GM23338 (cell line): ENCODE results near the gene DLG2. TPM values are rescaled to one million over a fixed set of nuclear protein-coding genes. Genes with fewer than 3 reads are reported as not detected.
A peak's percentile ranks its signal among the peaks of the same experiment; 100 is the strongest.
"Not testable (repeated sequence)": the region's sequence is repeated elsewhere in the genome, so short reads cannot be mapped to it uniquely, and the experiment has no call there.

Source experiments
- ATAC-seq: fragments of 200-7000 bp; cut with Tn5 transposase; 3 replicates; pipeline ENCODE4 v1.9.1; 2020
- DNase-seq: peaks from one replicate; pipeline ENCODE4 v3.0.0-alpha.2; 2015; ENCODE audit warnings: low spot score
- H2AFZ ChIP-seq: fragments of 200-600 bp; sonication (generic); 2 replicates; pipeline ENCODE4 v1.8.0; 2016; ENCODE audit warnings: antibody characterized with exemption, mild to moderate bottlenecking, moderate library complexity
- H3F3A ChIP-seq: fragments of 200-600 bp; sonication (generic); replicated peaks from 2 replicates; pipeline ENCODE4 v1.8.0; 2017; ENCODE audit warnings: antibody characterized with exemption, mixed run types, low read depth
- H3K27ac ChIP-seq: fragments of 200-600 bp; sonication (generic); 2 replicates; pipeline ENCODE4 v1.6.1; 2016; ENCODE audit warnings: low read depth
- H3K27me3 ChIP-seq: fragments of 200-600 bp; sonication (generic); 2 replicates; pipeline ENCODE4 v1.8.0; 2016; ENCODE audit warnings: mild to moderate bottlenecking, mixed run types, moderate library complexity; ENCODE audit not compliant: insufficient read depth
- H3K36me3 ChIP-seq: fragments of 200-600 bp; sonication (generic); 2 replicates; pipeline ENCODE4 v1.8.0; 2016; ENCODE audit warnings: mild to moderate bottlenecking; ENCODE audit not compliant: insufficient read depth
- H3K4me1 ChIP-seq: fragments of 200-600 bp; sonication (generic); 2 replicates; pipeline ENCODE4 v1.8.0; 2016; ENCODE audit warnings: mild to moderate bottlenecking, moderate library complexity; ENCODE audit not compliant: insufficient read depth
- H3K4me2 ChIP-seq: fragments of 200-600 bp; sonication (generic); 2 replicates; pipeline ENCODE4 v1.7.1; 2017; ENCODE audit warnings: mixed run types
- H3K4me3 ChIP-seq: fragments of 200-600 bp; sonication (generic); 2 replicates; pipeline ENCODE4 v1.6.1; 2016; ENCODE audit warnings: mixed run types
- H3K79me2 ChIP-seq: fragments of 200-600 bp; sonication (generic); replicated peaks from 2 replicates; pipeline ENCODE4 v1.8.0; 2017; ENCODE audit warnings: mild to moderate bottlenecking; ENCODE audit not compliant: insufficient read depth
- H3K9me2 ChIP-seq: fragments of 200-600 bp; sonication (generic); 2 replicates; pipeline ENCODE4 v1.8.0; 2017; ENCODE audit not compliant: insufficient read depth
- H4K20me1 ChIP-seq: fragments of 200-600 bp; sonication (generic); replicated peaks from 2 replicates; pipeline ENCODE4 v1.8.0; 2017; ENCODE audit warnings: mild to moderate bottlenecking; ENCODE audit not compliant: insufficient read depth
- H3K27ac Mint-ChIP-seq: 2 replicates; pipeline ENCODE4 v1.8.0; 2020; ENCODE audit warnings: inconsistent platforms, mild to moderate bottlenecking, moderate library complexity, mixed read lengths
- H3K27me3 Mint-ChIP-seq: 3 replicates; pipeline ENCODE4 v1.8.0; 2022; ENCODE audit warnings: low read depth, mild to moderate bottlenecking, moderate library complexity, mixed read lengths, inconsistent platforms; ENCODE audit not compliant: insufficient read depth, poor library complexity
- H3K36me3 Mint-ChIP-seq: 3 replicates; pipeline ENCODE4 v1.8.0; 2021; ENCODE audit warnings: low read depth, mild to moderate bottlenecking, inconsistent platforms, moderate library complexity, mixed read lengths
- H3K4me1 Mint-ChIP-seq: 3 replicates; pipeline ENCODE4 v1.8.0; 2020; ENCODE audit warnings: mild to moderate bottlenecking, inconsistent platforms, mixed read lengths
- H3K4me3 Mint-ChIP-seq: 3 replicates; pipeline ENCODE4 v1.8.0; 2021; ENCODE audit warnings: moderate library complexity, mild to moderate bottlenecking, inconsistent platforms, mixed read lengths
- H3K9me3 Mint-ChIP-seq: 3 replicates; pipeline ENCODE4 v1.8.0; 2020; ENCODE audit warnings: moderate library complexity, mild to moderate bottlenecking, inconsistent platforms, mixed read lengths
- CTCF ChIP-seq, 2 experiments: fragments of 200-600 bp in 1 of 2; sonication (generic) in 1 of 2; conservative IDR thresholded peaks; 2 replicates each; pipeline versions ENCODE4 v1.5.1 to v1.6.1; 2016 to 2017; ENCODE audit warnings: antibody characterized with exemption in 2 of 2, low read depth in 2 of 2, mild to moderate bottlenecking in 2 of 2, moderate library complexity in 1 of 2
- ETS1 ChIP-seq: IDR thresholded peaks from 2 replicates; pipeline ENCODE4 v1.6.1; 2016; ENCODE audit warnings: antibody characterized with exemption
- EZH2phosphoT487 ChIP-seq: fragments of 200-600 bp; sonication (generic); IDR thresholded peaks from one replicate; pipeline ENCODE4 v1.8.1; 2018; ENCODE audit warnings: antibody characterized with exemption; ENCODE audit not compliant: unreplicated experiment
- JUNB ChIP-seq: IDR thresholded peaks from one replicate; pipeline ENCODE4 v1.6.1; 2016; ENCODE audit warnings: antibody characterized with exemption; ENCODE audit not compliant: unreplicated experiment
- POLR2AphosphoS5 ChIP-seq: IDR thresholded peaks from 2 replicates; pipeline ENCODE4 v1.6.1; 2016; ENCODE audit warnings: antibody characterized with exemption, low read depth
- REST ChIP-seq: IDR thresholded peaks from one replicate; pipeline ENCODE4 v1.6.1; 2018; ENCODE audit warnings: antibody characterized with exemption; ENCODE audit not compliant: unreplicated experiment
- STAT1 ChIP-seq: IDR thresholded peaks from one replicate; pipeline ENCODE4 v1.6.1; 2016; ENCODE audit warnings: antibody characterized with exemption; ENCODE audit not compliant: unreplicated experiment
- ZNF114 ChIP-seq: fragments of 250-450 bp; sonication (Bioruptor Pico); IDR thresholded peaks from 2 replicates; pipeline ENCODE4 v1.5.0; 2020; ENCODE audit warnings: mild to moderate bottlenecking, moderate library complexity
- ZNF331 ChIP-seq: fragments of 250-450 bp; sonication (Bioruptor Pico); IDR thresholded peaks from 2 replicates; pipeline ENCODE4 v1.5.0; 2020; ENCODE audit warnings: low read depth, mild to moderate bottlenecking, moderate library complexity
- ZNF462 ChIP-seq: fragments of 250-450 bp; sonication (Bioruptor Pico); IDR thresholded peaks from 2 replicates; pipeline ENCODE4 v1.5.0; 2020; ENCODE audit warnings: mild to moderate bottlenecking, moderate library complexity
- polyA plus RNA-seq: library from polyadenylated mRNA; unstranded; fragments of >200 nt; fragmentation: Nextera tagmentation; extraction: Ambion mirVana; gene quantifications from 2 replicates; pipeline ENCODE4 v1.2.1, GENCODE V29; 2016
- total RNA-seq: library from RNA; depleted of rRNA; stranded (reverse); fragments of >200 nt; shearing (Covaris generic); gene quantifications from 2 replicates; pipeline ENCODE4 v1.2.3, GENCODE V29; 2014

DLG2 gene
- total and polyA plus RNA-seq, 2 experiments from 2014 or later, result 19.8 to 21.5 TPM

GRCh38 chr11:85110246-85110645 is 516.9 kb downstream of the DLG2 start:
- H3K36me3 Mint-ChIP-seq, DNase-seq, H3K4me2 ChIP-seq, ATAC-seq, H3K4me3 ChIP-seq, H2AFZ ChIP-seq, H3K27me3 Mint-ChIP-seq, H3K9me3 Mint-ChIP-seq, H3K79me2 ChIP-seq, H3K4me1 ChIP-seq, H3K9me2 ChIP-seq, H3K36me3 ChIP-seq, H4K20me1 ChIP-seq, H3K4me3 Mint-ChIP-seq, H3K4me1 Mint-ChIP-seq, H3K27ac ChIP-seq, H3K27me3 ChIP-seq, H3F3A ChIP-seq: not testable (repeated sequence)
- 0 out of 2 replicates have a peak overlapping the region, but pooled peaks have one; percentile 18 for H3K27ac Mint-ChIP-seq

- no peaks in the 10 kb centered on the region for H3K36me3 Mint-ChIP-seq
- no peak overlapping the region for H3K4me3 ChIP-seq
- peaks cover 2% of the 10 kb centered on the region; the same call in 1 of the 2 replicates for H3K9me2 ChIP-seq
- no peak overlapping the region for H3K4me2 ChIP-seq
- DNase-seq, result no peak
- H3F3A ChIP-seq, result no peaks in the 10 kb centered on the region
- H3K79me2 ChIP-seq, result no peaks in the 10 kb centered on the region
- H2AFZ ChIP-seq, result no peak overlapping the region
- H3K27me3 ChIP-seq, result no peaks in the 10 kb centered on the region
- H3K27ac Mint-ChIP-seq, result peak overlapping the region; percentile 85; the same call in 1 of the 2 replicates
- no peaks in the 10 kb centered on the region for H3K4me1 ChIP-seq
- H3K27ac ChIP-seq, result no peak overlapping the region
- H4K20me1 ChIP-seq, result no peaks in the 10 kb centered on the region
- ATAC-seq, result no peak
- no peak overlapping the region for H3K4me3 Mint-ChIP-seq
- H3K9me3 Mint-ChIP-seq, result no peaks in the 10 kb centered on the region
- H3K27me3 Mint-ChIP-seq, result no peaks in the 10 kb centered on the region
- H3K4me1 Mint-ChIP-seq, result peaks cover 4% of the 10 kb centered on the region; the same call in 1 of the 3 replicates
- H3K36me3 ChIP-seq, result no peaks in the 10 kb centered on the region
- TF ChIP-seq STAT1, result no peak
- TF ChIP-seq EZH2phosphoT487, result no peak
- TF ChIP-seq ZNF331 (CRISPR knock-in tag), result no peak
- TF ChIP-seq ETS1, result no peak
- no peak for TF ChIP-seq ZNF114
- no peak for TF ChIP-seq REST
- TF ChIP-seq POLR2AphosphoS5, result no peak
- TF ChIP-seq CTCF (conservative IDR thresholded peaks at IDR 0.05; ENCODE audit: low read depth in 2 of 2), result no peak
- no peak for TF ChIP-seq JUNB
- no peak for TF ChIP-seq ZNF462
Measured at GRCh38 chr11:85109141-85109540, 518.0 kb downstream of the DLG2 start.
